ENCODE results near the gene TMBIM4. TPM values are rescaled to one million over a fixed set of nuclear protein-coding genes. Genes with fewer than 3 reads are reported as not detected.

The TMBIM4 gene
- total and polyA plus RNA-seq, 10 of the 15 experiments (the other 5 are each of a cell fraction or from before 2014, with no cell fraction given), result 38.8 to 341 (median 82.8) TPM

- BruUV-seq (replicated peaks), result no TSS peak
- in situ Hi-C loops (cut with MboI), result loop anchor here (5.0 kb wide), 1 partner anchor 484 kb away; no protein-coding TSS in a partner anchor
- FAIRE-seq (no peak), DNase-seq (ENCODE audit: low read depth, low spot score) (no peak), ATAC-seq (no peak)
- WGBS (ENCODE audit: insufficient coverage, insufficient replicate concordance, low lambda C conversion rate, missing lambda C conversion rate), result 35% methylated on average over 2 of the region's 2 CpGs
- Histone ChIP-seq H3K4me1 (ENCODE audit: control insufficient read depth, insufficient read depth, low read length) (no peaks in the 10 kb centered on the region), H3K79me2 (ENCODE audit: control insufficient read depth, insufficient read depth, low read length) (no peaks in the 10 kb centered on the region), H3K9me3 (replicated peaks; ENCODE audit: control insufficient read depth, insufficient read depth, low read length) (peaks cover 3% of the 10 kb centered on the region; the same call in 2 of the 3 replicates), H3K27me3 (replicated peaks in 1 of 2; ENCODE audit: control insufficient read depth in 2 of 2, insufficient read depth in 2 of 2, low read length in 1 of 2) (no peaks in the 10 kb centered on the region), H3K9ac (ENCODE audit: control insufficient read depth, insufficient read depth, low read length) (no peak overlapping the region), H3K36me3 (ENCODE audit: control insufficient read depth in 2 of 2, insufficient read depth in 2 of 2, low read length in 1 of 2) (no peaks in the 10 kb centered on the region), H4K20me1 (ENCODE audit: control insufficient read depth, insufficient read depth) (no peaks in the 10 kb centered on the region), H3K4me2 (ENCODE audit: control insufficient read depth, insufficient read depth) (no peak overlapping the region), H3K4me3 (no peak overlapping the region), H2AFZ (ENCODE audit: control insufficient read depth, low read depth, low read length) (peak overlapping the region; percentile 20), H3K27ac (ENCODE audit: control insufficient read depth, insufficient read depth) (no peak overlapping the region)
- ChIA-PET SMC1A (ENCODE audit: uncharacterized antibody, unreplicated experiment) (interaction anchor here (0.6 to 4.5 kb wide), 26 partner anchors 9 to 774 kb away, joined by 3 to 16 read pairs (median 4); partner anchors contain the start of gene TMBIM4), POLR2A (no interaction called here), CTCF (interaction anchor here (1.0 to 4.8 kb wide), 17 partner anchors 8 to 529 kb away, joined by 3 to 38 read pairs (median 5); no protein-coding TSS in a partner anchor), RAD21 (ENCODE audit: unreplicated experiment) (interaction anchor here (0.7 to 4.9 kb wide), 9 partner anchors 12 to 530 kb away, joined by 3 to 41 read pairs (median 7); no protein-coding TSS in a partner anchor)
- TF ChIP-seq TCF12 (IDR thresholded peaks at IDR 0.05; ENCODE audit: low read depth, low read length) (no peak), RCOR1 (conservative IDR thresholded peaks at IDR 0.05; ENCODE audit: low read depth, low read length) (no peak), MEF2B (IDR thresholded peaks at IDR 0.05; ENCODE audit: partially characterized antibody, poor library complexity, severe bottlenecking) (no peak), E4F1 (IDR thresholded peaks at IDR 0.05; ENCODE audit: borderline replicate concordance, partially characterized antibody) (no peak)
- TF ChIP-seq, protein P1, sequence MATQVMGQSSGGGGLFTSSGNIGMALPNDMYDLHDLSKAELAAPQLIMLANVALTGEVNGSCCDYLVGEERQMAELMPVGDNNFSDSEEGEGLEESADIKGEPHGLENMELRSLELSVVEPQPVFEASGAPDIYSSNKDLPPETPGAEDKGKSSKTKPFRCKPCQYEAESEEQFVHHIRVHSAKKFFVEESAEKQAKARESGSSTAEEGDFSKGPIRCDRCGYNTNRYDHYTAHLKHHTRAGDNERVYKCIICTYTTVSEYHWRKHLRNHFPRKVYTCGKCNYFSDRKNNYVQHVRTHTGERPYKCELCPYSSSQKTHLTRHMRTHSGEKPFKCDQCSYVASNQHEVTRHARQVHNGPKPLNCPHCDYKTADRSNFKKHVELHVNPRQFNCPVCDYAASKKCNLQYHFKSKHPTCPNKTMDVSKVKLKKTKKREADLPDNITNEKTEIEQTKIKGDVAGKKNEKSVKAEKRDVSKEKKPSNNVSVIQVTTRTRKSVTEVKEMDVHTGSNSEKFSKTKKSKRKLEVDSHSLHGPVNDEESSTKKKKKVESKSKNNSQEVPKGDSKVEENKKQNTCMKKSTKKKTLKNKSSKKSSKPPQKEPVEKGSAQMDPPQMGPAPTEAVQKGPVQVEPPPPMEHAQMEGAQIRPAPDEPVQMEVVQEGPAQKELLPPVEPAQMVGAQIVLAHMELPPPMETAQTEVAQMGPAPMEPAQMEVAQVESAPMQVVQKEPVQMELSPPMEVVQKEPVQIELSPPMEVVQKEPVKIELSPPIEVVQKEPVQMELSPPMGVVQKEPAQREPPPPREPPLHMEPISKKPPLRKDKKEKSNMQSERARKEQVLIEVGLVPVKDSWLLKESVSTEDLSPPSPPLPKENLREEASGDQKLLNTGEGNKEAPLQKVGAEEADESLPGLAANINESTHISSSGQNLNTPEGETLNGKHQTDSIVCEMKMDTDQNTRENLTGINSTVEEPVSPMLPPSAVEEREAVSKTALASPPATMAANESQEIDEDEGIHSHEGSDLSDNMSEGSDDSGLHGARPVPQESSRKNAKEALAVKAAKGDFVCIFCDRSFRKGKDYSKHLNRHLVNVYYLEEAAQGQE (IDR thresholded peaks at IDR 0.05; ENCODE audit: low read depth, low read length), result no peak
- intact Hi-C loops (cut with micrococcal nuclease; ENCODE audit: unreplicated experiment), result loop anchor here (2.0 to 10.0 kb wide), 4 partner anchors 101 to 779 kb away; no protein-coding TSS in a partner anchor
Measured at GRCh38 chr12:66085998-66086397, 83.8 kb downstream of the TMBIM4 start.

Other genes starting within 250 kb of the TMBIM4 start
- 15.2 and 18.1 TPM in 2 replicates for gene LLPH, start 39.2 kb downstream of the TMBIM4 start, total RNA-seq (2014; rRNA removed)
- gene LLPH, start 39.2 kb downstream of the TMBIM4 start, total RNA-seq (2014; rRNA removed; fragmentation: Illumina TruSeq; extraction: Trizol), result 55.7 and 60.6 TPM in 2 replicates
- 26.5 and 29.3 TPM in 2 replicates for gene LLPH, start 39.2 kb downstream of the TMBIM4 start, total RNA-seq (2021)
- 24.7 and 47.0 TPM in 2 replicates for gene LLPH, start 39.2 kb downstream of the TMBIM4 start, polyA plus RNA-seq (2011; rRNA removed)
- 80.2 and 102 TPM in 2 replicates for gene LLPH, start 39.2 kb downstream of the TMBIM4 start, polyA plus RNA-seq (2014; fragmentation: Illumina TruSeq; extraction: Trizol)
- 100 to 1,000 TPM in 1 of 2 experiments, 10 to 100 TPM in 1; 96.1 to 107 TPM for gene LLPH, start 39.2 kb downstream of the TMBIM4 start, polyA plus RNA-seq (2014; fragmentation: Nextera tagmentation; extraction: Ambion mirVana)
- gene LLPH, start 39.2 kb downstream of the TMBIM4 start, polyA plus RNA-seq (2014; rRNA removed), result 27.6 and 31.1 TPM in 2 replicates
- 10 to 100 TPM; 82.5 to 83.4 TPM for gene LLPH, start 39.2 kb downstream of the TMBIM4 start, polyA plus RNA-seq (2016; fragmentation: Nextera tagmentation; extraction: Ambion mirVana)
- 5.3 and 5.9 TPM in 2 replicates for gene IRAK3, start 19.2 kb upstream of the TMBIM4 start, total RNA-seq (2014; rRNA removed)
- gene IRAK3, start 19.2 kb upstream of the TMBIM4 start, total RNA-seq (2014; rRNA removed; fragmentation: Illumina TruSeq; extraction: Trizol), result 7.6 and 7.7 TPM in 2 replicates
- gene IRAK3, start 19.2 kb upstream of the TMBIM4 start, total RNA-seq (2021), result 8.5 and 8.7 TPM in 2 replicates
- gene IRAK3, start 19.2 kb upstream of the TMBIM4 start, polyA plus RNA-seq (2011; rRNA removed), result 14.1 and 20.6 TPM in 2 replicates
- gene IRAK3, start 19.2 kb upstream of the TMBIM4 start, polyA plus RNA-seq (2014; fragmentation: Illumina TruSeq; extraction: Trizol), result 7.7 and 11.4 TPM in 2 replicates
- gene IRAK3, start 19.2 kb upstream of the TMBIM4 start, polyA plus RNA-seq (2014; fragmentation: Nextera tagmentation; extraction: Ambion mirVana), result 1 to 10 TPM; 1.4 to 1.5 TPM
- gene IRAK3, start 19.2 kb upstream of the TMBIM4 start, polyA plus RNA-seq (2014; rRNA removed), result 4.8 and 5.6 TPM in 2 replicates
- gene IRAK3, start 19.2 kb upstream of the TMBIM4 start, polyA plus RNA-seq (2016; fragmentation: Nextera tagmentation; extraction: Ambion mirVana), result 1 to 10 TPM; 4.0 to 4.2 TPM
- gene HELB, start 132.5 kb upstream of the TMBIM4 start, total RNA-seq (2014; rRNA removed), result 4.6 and 7.4 TPM in 2 replicates
- 5.9 and 7.2 TPM in 2 replicates for gene HELB, start 132.5 kb upstream of the TMBIM4 start, total RNA-seq (2014; rRNA removed; fragmentation: Illumina TruSeq; extraction: Trizol)
- gene HELB, start 132.5 kb upstream of the TMBIM4 start, total RNA-seq (2021), result 5.8 and 6.4 TPM in 2 replicates
- gene HELB, start 132.5 kb upstream of the TMBIM4 start, polyA plus RNA-seq (2011; rRNA removed), result 10.0 and 15.3 TPM in 2 replicates
- 2.5 and 3.5 TPM in 2 replicates for gene HELB, start 132.5 kb upstream of the TMBIM4 start, polyA plus RNA-seq (2014; fragmentation: Illumina TruSeq; extraction: Trizol)
- gene HELB, start 132.5 kb upstream of the TMBIM4 start, polyA plus RNA-seq (2014; fragmentation: Nextera tagmentation; extraction: Ambion mirVana), result 1 to 10 TPM in 1 of 2 experiments, under 1 TPM in 1; 0.58 to 1.0 TPM
- 2.7 and 3.3 TPM in 2 replicates for gene HELB, start 132.5 kb upstream of the TMBIM4 start, polyA plus RNA-seq (2014; rRNA removed)
- gene HELB, start 132.5 kb upstream of the TMBIM4 start, polyA plus RNA-seq (2016; fragmentation: Nextera tagmentation; extraction: Ambion mirVana), result 1 to 10 TPM; 4.3 to 4.6 TPM

Data from GM12878 (cell line).